Endothelial cell of umbilical vein (primary cell): ENCODE results near the gene MAN1A2.

Source experiments
- EZH2 ChIP-seq: IDR thresholded peaks from 2 replicates; pipeline ENCODE4 v1.6.1; 2012; ENCODE audit warnings: borderline replicate concordance, low read depth, mild to moderate bottlenecking, moderate library complexity, low read length, inconsistent platforms; ENCODE audit not compliant: severe bottlenecking
- FOS ChIP-seq: IDR thresholded peaks from 2 replicates; pipeline ENCODE4 v1.6.1; 2011; ENCODE audit warnings: mild to moderate bottlenecking, low read length, moderate library complexity, borderline replicate concordance; ENCODE audit not compliant: insufficient read depth
- JUN ChIP-seq: IDR thresholded peaks from 2 replicates; pipeline ENCODE4 v1.6.1; 2011; ENCODE audit warnings: borderline replicate concordance, low read depth; ENCODE audit not compliant: insufficient read length, insufficient read depth
- MYC ChIP-seq: IDR thresholded peaks from one replicate; pipeline ENCODE4 v1.6.1; 2011; ENCODE audit warnings: mild to moderate bottlenecking, low read depth, low read length
- POLR2A ChIP-seq: IDR thresholded peaks from 2 replicates; pipeline ENCODE4 v1.6.1; 2012; ENCODE audit warnings: low read depth, mild to moderate bottlenecking, control low read depth, low read length
- POLR2AphosphoS5 ChIP-seq: IDR thresholded peaks from 2 replicates; pipeline ENCODE4 v1.6.1; 2012; ENCODE audit warnings: low read depth, mild to moderate bottlenecking, control low read depth, low read length, moderate library complexity; ENCODE audit not compliant: insufficient read depth
- TF ChIP-seq, protein P1 (sequence below): IDR thresholded peaks from 2 replicates; pipeline ENCODE4 v1.6.1; 2011; ENCODE audit not compliant: insufficient read depth, insufficient read length
- TF ChIP-seq, protein P2 (sequence below), 2 donors: IDR thresholded peaks; 1 replicate in 1 of 2; 2 replicates in 1 of 2; pipeline ENCODE4 v1.5.1; 2011; ENCODE audit warnings: low read length in 2 of 2, mild to moderate bottlenecking in 2 of 2, moderate library complexity in 2 of 2, control low read depth in 1 of 2, inconsistent platforms in 1 of 2, low read depth in 1 of 2; ENCODE audit not compliant: insufficient read depth in 1 of 2; ENCODE audit errors: extremely low read depth in 1 of 2

DNA sequence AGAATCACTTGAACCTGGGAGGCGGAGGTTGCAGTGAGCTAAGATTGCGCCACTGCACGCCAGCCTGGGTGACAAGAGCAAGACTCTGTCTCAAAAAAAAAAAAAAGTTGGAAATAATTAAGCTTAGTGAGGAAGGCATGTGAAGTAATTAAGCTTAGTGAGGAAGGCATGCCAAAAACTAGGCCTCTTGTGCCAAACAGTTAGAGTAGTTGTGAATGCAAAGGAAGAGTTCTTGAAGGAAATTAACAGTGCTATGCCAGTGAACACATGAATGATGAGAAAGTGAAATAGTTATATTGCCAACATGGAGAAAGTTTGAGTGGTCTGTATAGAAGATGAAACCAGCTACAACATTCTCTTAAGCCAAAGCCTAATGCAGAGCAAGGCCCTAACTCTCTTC lies 85.0 kb downstream of the MAN1A2 start:
- no peak for TF ChIP-seq POLR2A
- TF ChIP-seq, protein P1, sequence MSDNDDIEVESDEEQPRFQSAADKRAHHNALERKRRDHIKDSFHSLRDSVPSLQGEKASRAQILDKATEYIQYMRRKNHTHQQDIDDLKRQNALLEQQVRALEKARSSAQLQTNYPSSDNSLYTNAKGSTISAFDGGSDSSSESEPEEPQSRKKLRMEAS = no peak
- TF ChIP-seq, protein P2, sequence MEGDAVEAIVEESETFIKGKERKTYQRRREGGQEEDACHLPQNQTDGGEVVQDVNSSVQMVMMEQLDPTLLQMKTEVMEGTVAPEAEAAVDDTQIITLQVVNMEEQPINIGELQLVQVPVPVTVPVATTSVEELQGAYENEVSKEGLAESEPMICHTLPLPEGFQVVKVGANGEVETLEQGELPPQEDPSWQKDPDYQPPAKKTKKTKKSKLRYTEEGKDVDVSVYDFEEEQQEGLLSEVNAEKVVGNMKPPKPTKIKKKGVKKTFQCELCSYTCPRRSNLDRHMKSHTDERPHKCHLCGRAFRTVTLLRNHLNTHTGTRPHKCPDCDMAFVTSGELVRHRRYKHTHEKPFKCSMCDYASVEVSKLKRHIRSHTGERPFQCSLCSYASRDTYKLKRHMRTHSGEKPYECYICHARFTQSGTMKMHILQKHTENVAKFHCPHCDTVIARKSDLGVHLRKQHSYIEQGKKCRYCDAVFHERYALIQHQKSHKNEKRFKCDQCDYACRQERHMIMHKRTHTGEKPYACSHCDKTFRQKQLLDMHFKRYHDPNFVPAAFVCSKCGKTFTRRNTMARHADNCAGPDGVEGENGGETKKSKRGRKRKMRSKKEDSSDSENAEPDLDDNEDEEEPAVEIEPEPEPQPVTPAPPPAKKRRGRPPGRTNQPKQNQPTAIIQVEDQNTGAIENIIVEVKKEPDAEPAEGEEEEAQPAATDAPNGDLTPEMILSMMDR (IDR thresholded peaks at IDR 0.05; ENCODE audit: extremely low read depth in 1 of 2, insufficient read depth in 1 of 2, low read depth in 1 of 2, low read length in 2 of 2) = no peak
- no peak for TF ChIP-seq POLR2AphosphoS5
- no peak for TF ChIP-seq EZH2
- no peak for TF ChIP-seq MYC
- TF ChIP-seq JUN = no peak
- no peak for TF ChIP-seq FOS
